Measurements from ENCODE around the gene GOLPH3.

GOLPH3 gene

DNA sequence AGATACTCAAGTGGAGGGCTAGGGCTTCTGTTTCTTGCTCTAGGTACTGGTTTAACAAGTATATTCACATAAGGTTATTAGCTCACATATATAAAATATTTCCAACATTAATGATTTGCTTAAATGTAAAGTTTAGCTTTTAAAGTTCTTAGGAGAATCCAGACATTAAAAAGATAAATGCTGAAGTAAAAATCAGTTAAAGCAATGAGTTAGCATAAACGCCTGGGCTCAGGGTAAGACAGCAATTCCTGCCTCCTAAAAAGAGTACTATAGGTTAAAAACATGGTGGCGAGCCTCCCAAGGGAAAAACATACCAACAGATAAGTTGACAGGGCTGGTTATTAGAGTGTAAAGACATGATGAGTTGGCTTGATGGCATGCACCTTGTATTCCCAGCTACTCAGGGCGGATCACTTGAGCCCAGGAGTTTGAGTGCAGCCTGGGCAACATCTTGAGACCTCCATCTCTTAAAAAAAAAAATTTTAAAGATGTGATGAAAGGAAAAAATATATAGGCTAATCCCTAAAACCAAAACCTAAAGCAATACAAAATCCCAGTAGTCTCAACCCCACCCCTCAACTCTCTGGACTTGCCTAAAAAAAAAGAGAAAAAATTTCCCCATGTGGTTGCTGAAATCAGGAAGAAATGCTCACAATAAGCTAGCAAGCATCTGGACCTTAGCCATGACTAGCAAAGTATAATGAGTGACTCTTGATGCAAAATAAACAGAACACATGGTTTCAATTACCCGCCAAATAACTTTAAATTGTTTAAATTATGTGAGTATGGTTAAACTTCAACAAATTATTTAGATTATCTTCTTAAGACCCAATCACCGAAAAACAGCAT is 3.6 kb downstream of the GOLPH3 start:
- DNase-seq: no peak

DNA sequence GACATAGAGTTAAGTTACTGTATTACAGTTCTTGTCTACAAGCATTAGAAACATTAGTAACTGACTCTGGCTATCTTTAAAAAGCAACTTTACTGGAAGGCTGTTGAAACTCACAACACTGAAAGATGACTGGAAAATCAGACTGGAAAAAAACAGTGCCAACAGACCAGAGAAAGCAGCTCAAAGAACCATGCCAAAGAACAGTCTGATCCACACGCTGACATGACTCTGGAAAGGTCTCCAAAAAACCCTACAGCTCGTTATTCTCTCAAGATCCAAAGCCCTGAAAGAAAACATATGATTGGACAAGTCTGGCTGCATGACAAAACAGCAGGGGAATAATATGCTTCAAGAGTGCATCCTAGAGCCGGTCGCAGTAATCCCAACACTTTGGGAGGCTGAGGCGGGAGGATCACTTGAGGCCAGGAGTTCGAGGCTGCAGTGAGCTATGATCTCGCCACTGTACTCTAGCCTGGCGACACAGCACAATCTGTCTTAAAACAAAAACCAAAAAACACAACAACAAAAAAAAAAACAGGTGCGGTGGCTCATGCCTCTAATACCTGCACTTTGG is 5.6 kb downstream of the GOLPH3 start:
- no peak for DNase-seq

DNA sequence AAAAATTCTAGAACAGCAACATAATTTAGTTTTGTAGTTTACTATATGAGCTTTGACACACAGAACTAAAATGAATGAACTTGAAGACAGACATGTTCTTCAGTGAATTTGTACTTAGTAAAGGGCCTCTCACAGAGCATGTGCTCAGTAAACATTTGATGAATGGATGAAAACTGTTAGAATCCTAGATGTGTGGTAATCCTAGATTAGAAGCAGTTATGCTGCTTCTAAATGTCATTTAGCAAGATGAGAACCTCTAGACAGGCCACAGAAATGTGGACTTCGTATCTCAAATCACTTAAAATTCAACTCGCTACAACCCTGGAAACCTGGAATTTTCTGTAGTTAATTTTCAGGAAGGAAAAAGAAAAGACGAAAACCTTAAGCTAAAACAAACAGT is 8.5 kb downstream of the GOLPH3 start:
- no peak for DNase-seq

DNA sequence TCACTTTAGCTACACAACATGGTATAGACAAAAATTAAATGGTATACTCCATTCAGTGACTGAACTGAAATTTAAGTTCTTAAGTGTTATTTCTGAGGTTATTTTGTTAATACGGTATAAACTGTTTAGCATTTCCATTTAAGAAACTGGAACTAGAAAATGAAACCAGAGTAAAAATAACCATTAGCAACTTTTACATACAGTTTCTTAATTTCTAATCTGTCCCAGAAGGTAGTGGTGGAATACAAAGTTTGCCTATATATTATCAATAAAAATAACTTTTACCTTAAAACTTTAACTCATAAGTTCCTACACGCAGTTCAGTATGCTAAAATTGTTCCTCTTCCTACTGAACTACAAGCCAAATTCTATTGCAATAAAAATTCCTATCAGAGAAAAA is 10.3 kb downstream of the GOLPH3 start:
- DNase-seq: no peak

DNA sequence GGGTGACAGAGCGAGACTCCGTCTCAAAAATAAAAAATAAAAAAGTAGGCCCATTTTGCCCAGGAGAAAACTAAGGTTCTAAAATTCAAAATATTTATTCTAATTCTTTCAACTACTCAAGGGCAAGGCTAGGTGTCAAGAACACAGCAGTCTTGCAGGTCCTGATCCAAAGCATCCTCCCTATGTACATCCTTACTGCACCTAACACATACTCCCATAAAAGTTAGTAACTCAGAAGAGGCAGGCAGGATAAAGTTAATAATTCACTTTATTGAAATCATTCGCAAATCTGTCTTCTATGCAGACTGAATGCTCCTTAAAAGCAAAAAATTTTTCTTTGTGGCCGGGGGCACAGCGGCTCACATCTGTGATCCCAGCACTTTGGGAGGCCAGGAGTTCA is 11.1 kb downstream of the GOLPH3 start:
- no peak for DNase-seq

DNA sequence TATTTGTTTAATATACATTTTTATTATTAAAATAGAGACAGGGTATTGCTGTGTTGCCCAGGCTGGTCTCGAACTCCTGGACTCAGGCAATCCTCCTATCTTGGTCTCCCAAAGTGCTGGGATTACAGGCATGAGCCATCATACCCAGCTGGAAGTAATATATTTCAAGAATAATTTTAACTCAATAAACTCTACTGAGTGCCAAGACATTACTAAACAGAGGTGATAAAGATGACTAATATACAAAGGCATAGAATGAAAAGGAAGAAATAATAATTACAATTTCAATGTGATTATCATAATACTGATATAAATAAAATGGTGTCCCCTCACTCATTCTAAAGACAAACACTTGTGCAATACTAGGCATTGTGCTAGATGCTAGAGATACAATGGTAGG is 13.9 kb downstream of the GOLPH3 start:
- DNase-seq: no peak

DNA sequence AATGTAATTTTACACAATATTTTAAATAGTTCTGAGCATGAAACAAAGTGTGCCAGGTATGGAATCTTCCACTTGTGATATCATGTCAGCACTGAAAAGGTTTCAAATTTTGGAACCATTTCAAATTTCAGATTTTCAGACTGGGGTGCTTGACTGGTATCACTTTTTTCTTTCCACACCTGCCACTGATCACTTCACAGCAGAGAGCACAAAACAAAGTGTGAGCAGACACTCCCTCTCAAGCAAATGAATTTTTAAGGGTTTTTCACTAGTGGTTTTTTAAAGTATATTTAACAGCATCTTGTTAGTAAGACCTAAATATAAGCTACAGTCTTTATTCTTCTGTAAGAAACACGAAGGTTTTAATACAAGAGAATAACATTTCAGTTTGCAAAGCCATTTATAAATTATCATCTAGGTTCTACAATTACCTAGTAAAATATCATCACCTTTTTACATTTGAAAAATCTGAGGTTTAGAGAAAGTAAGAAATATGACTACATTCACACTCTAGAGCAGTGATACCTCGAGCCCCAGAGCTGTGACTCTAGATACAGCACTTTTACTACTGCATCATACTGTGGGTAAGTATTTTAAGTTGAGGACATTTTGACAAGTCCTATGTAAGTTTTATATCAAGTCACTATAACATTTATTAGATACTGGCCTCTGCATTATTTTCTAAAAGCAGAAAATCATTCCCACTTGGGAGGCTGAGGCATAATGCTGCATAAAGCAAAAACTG is 14.6 kb downstream of the GOLPH3 start:
- no peak for DNase-seq

DNA sequence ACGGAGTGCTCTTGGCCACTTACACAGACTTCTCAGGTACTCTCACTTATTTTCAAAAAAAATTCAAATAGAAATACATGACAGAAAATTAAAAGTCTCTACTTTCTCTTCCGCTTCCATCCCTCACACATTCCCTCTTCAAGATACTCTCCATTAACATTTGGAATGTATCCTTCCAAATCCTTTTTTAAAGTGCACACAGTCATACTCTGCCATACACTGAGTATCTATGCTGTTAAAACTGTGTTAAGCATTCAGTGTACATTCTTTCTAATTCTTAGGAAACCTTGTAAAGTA is 15.5 kb downstream of the GOLPH3 start:
- no peak for DNase-seq

DNA sequence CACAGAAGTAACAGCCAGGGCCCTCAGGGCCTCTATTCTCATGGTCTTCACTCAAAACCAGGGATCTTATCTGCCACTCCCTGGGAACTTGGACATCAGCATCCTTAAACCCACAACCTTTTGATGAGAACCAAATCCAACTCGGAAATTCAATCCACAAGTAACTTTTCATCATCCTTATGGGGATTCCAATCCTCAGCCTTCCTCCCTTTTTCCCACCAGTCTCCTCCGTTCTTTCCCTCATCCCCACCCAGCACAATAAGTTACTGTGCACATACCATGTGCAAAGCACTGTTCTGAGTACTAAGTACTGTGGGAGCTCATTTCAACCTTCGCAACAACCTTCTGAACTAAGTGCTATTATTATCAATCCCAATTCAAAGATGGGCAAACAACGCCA is 17.0 kb downstream of the GOLPH3 start:
- no peak for DNase-seq

DNA sequence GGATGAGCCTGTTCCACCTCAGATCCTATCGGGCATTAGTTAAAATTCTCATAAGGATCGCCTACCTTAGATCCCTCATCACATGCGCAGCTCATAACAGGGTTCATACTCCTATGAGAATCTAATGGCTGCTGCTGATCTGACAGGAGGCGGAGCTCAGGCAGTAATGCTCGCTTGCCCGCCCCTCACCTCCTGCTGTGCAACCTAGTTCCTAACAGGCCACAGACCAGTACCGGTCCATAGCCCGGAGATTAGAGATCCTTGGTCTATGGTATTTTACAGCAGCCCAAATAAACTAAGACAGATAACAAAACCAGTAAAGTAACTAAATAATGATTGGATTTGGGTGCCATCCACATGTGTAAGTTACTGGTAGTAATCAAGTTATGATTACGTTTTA is 17.5 kb downstream of the GOLPH3 start:
- DNase-seq: no peak

DNA sequence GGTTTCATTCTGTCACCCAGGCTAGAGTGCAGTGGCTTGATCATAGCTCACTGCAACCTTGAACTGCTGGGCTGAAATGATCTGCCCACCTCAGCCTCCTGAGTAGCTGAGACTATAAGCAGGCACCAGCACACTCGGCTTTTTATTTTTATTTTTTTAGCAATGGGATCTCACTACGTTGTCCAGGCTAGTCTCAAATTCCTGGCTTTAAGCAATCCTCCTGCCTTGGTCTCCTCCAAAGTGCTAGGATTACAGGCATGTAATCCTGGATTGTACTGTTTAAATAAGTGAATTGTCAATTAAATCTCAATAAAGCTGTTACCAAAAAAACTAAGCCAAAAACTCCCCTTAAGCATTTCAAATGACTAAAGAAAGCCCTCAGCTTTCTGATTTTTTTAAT is 18.9 kb downstream of the GOLPH3 start:
- no peak for DNase-seq

DNA sequence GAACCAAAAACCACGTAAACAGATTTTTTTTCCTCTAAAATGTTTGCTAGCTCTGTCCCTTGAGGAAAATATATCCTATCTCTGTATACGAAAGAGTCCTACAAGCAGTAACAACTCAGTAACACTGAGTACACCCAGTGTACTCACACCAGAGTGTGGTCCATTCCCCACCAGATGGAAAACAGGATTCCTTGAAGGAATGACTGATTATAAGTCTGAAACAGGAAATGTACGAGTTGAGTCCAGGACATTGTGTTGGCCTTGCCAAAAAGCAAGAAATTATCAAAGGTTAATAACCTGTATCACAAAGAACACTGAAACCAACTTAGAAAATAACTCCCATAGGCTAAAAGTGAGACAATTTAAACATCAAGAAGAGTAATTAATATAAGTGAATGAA is 20.4 kb downstream of the GOLPH3 start:
- DNase-seq: no peak

DNA sequence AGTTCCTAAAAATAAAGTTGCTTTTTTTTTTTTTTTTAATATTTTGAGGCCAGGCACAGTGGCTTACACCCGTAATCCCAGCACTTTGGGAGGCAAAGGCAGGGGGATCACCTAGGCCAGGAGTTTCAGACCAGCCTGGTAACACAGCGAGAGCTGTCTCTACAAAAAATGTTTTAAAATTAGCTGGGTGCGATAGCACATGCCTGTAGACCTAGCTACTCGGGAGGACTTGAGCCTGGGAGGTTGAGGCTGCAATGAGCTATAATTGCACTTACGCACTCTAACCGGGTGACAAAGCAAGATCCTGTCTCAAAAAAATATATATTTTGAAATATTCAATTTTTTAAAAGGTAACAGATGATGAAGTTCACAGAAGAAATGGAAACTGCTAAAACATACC is 22.9 kb downstream of the GOLPH3 start:
- no peak for DNase-seq

DNA sequence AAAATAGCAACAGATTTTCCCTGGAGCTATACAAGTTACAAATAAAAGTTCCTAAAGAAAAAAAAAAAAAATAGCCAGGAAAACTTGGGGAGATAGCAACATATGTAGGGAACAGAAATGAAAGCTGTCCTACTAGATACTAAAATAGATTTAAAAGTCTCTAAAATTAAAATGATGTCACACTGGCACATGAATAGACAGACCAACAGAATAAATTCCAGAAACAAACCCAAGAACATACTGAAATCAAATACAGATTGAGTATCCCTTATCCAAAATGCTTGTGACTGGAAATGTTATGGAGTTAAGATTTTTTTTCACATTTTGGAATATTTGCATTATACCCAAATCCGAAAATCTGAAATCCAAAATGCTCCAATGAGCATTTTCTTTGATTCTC is 23.8 kb downstream of the GOLPH3 start:
- DNase-seq: no peak

DNA sequence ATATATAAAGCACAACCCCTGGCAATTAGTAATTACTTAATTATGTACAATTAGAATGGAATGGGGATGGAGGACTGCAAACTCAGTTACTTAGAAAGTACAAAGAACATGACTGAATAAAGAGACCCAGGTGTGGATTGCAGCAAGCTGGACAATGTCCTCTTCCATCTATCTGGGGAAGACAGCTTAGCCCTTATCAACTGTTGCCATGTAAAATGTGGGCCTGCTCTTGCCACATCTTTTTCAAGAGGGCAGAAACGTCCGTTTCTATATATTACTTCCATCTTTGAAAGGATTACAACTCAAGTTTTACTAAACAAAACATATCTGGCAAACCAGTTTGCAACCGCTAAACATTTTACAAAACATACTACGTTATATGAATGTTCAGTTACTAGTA is 26.2 kb downstream of the GOLPH3 start:
- DNase-seq: no peak

DNA sequence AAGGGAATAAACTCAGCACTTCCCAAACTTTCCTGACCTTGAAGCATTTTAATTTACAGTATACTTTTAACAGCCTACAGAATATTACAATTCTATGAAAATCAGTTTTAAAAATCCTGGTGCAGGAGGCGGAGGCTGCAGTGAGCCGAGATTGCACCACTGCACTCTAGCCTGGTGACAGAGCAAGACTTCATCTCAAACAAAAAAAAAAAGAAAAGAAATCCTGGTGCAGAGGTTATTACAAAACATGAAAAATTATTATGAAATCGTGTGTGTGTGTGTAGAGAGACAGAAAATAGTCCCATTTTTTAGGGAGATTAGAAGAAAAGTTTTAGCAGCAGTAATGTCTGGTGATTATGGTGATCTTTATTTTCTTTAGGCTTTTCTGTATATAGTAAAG is 26.9 kb downstream of the GOLPH3 start:
- no peak for DNase-seq

DNA sequence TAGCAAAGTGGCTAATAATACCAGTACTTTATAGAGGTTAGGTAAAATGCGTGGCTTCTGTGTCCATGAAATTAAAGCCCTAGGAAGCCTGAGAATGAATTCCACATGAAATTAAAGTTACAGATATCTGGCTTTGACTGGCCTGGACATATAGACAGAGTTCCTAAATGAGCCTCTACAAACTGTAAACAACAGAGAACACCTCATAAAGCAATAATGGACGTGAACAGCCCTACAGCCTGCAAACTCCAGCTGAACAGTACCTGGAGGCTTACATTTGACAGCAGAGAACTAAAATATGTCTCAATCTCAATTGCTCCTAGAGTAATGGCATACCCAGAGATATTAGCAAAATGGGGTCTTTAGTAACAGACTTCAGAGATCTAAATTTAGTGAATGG is 28.7 kb downstream of the GOLPH3 start:
- no peak for DNase-seq

DNA sequence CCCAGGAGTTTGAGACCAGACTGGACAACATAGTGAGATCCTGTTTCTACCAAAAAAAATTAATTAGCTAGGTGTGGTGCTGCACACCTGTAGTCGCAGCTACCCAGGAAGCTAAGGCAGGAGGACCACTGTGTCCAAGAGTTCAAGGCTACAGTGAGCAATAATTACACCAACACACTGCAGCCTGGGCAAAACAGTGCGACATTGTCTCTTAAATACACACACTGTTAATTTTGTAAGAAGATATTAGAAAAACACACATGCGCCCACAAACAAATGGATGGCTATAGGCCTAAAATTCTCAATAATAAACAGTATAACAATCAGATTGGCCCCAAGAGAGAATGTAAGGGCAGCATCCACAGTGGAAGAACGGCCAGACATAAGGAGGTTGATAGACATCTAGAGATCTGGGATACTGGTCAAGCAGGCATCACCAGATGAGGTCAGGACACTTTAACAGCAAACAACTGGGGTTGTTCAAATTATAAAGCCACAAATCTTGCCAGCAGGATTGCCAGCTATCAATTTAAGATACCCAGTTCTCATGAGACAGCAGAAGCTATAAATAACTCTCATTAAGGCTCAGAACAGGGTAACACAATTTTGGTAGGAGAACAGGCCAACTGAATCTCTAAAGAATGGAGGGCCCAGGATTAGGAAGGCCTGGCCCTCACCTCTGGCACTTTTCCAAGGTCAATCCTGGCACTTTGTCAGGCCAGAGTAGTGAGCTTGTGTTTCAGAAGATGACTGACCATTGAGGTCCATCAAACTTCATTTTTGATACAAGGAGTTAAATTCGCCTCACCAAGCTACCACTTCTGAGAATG is 29.5 kb downstream of the GOLPH3 start:
- DNase-seq: no peak

DNA sequence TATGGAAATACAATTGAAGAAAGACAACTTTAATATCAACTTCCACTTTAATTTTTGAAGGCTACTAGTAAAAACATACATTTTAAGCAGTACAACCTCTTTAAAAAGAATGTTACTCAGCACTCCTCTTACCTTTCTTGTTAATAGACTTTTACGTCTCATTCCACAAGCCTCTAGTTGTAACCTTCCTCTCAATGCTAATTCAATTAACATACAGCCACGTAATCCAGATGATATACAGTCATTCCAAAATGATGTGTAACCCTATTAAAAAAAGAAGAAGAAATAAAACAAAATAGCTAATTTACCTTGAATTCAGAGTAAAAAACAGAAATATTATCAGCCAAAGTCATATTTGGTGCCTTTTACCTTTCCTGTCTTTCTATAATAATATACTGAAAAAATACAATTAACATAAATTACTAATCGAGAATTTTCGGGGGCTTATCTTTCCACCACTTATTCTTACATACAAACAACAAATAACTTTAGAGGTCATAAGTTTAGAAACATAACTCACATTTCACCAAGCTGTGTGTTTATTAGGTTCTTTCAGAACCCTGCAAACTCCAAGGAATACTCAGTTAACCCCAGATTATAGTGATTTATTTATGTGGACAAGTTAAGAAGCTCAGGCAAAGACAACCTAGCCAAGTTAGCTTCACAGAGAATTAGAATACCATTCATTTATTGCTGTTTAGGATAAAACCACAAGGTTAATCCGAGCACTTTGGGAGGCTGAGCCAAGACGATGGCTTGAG is 30.3 kb downstream of the GOLPH3 start:
- DNase-seq: no peak

DNA sequence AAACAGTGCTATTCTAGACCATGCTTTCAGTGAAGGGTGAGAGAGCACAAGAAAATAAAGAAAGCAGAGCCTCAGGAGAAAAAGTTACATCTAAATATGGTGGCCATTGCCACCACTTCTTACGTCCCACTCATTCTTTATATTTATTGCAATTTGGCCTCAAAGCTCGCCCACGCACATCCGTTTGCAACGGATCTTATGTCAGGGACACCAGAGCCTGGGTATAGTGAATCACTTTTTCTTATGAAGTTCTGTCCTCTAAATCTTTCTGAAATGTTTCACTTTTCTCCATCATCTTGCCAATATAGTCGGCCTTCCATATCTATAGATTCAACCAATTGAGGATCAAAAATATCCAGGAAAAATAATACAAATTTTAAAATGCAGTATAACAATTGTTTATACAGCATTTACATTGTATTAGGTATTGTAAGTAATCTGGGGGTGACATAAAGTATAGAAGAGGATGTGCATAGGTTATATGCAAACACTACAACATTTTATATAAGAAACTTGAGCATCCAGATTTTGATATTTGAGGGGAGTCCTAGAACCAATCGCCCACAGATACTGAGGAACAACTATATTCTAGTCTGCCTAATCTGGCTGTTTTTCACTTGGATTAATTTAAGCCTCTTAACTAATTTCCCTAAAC is 35.2 kb downstream of the GOLPH3 start:
- DNase-seq: no peak

DNA sequence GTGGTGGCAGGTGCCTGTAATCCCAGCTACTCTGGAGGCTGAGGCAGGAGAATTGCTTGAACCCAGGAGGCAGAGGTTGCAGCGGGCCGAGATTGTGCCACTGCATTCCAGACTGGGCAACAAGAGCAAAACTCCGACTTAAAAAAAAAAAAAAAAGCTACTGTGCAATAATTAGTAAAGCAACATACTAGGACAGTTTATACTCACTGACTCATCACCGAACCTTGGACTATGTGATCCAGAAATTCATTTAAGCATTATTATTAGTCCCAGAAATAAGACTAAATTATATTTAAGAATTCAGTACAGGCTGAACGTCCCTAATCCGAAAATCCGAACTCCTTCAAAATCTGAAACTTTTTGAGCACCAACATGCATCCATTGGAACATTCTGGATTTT is 37.8 kb downstream of the GOLPH3 start:
- no peak for DNase-seq

DNA sequence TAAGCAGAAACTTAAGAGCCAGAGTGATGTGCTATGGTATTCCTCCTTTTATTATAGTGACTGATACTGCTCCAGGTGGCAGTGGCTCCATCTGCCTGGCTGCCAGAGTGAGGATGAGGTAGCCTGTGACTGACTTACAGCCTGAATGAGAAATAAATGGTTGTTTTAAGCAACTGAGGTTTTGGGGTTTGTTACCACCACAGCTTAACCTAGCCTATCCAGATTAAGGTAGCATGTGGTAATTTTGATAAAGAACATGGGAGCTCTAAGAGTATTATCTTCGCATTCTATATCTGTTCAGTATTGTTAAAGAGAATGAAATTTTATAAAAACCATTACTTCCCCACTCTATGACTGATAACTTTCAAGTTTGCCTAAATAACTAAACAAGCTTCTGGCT is 39.0 kb downstream of the GOLPH3 start:
- DNase-seq: no peak

All from NCI-H510A (cell line).